Activated CD8-positive, alpha-beta memory T cell treated with anti-CD3 and anti-CD28 coated beads for 4 hours (primary cell): ENCODE measurements around the gene MAB21L2.

Experiments used
- DNase-seq, 2 donors: peaks; one replicate each; pipeline ENCODE4 v3.0.0-alpha.2; 2020; ENCODE audit warnings: low read depth in 2 of 2

MAB21L2 gene

GRCh38 chr4:150574678-150575077 lies 7.3 kb upstream of the MAB21L2 start:
- no peak for DNase-seq

- DNase-seq = no peak
Observed at GRCh38 chr4:150577796-150578195, 4.2 kb upstream of the MAB21L2 start.

- DNase-seq = no peak
Observed at GRCh38 chr4:150578745-150579501, 3.0 kb upstream of the MAB21L2 start.

GRCh38 chr4:150579551-150580234 lies 2.3 kb upstream of the MAB21L2 start:
- DNase-seq = no peak

- DNase-seq = no peak
Observed at GRCh38 chr4:150580306-150580705, 1.6 kb upstream of the MAB21L2 start.

- no peak for DNase-seq
Observed at GRCh38 chr4:150581056-150581605, 820 bp upstream of the MAB21L2 start.

- no peak for DNase-seq
Observed at GRCh38 chr4:150581641-150582051, 305 bp upstream of the MAB21L2 start.

GRCh38 chr4:150582873-150583286 lies 929 bp downstream of the MAB21L2 start:
- DNase-seq = no peak

GRCh38 chr4:150583287-150584110 lies 1.5 kb downstream of the MAB21L2 start:
- DNase-seq = no peak

GRCh38 chr4:150584111-150584915 lies 2.4 kb downstream of the MAB21L2 start:
- no peak for DNase-seq

- no peak for DNase-seq
Observed at GRCh38 chr4:150585611-150586010, 3.7 kb downstream of the MAB21L2 start.

- DNase-seq = no peak
Observed at GRCh38 chr4:150586162-150586810, 4.3 kb downstream of the MAB21L2 start.

- DNase-seq = no peak
Observed at GRCh38 chr4:150588316-150588715, 6.4 kb downstream of the MAB21L2 start.

GRCh38 chr4:150589157-150589556 lies 7.2 kb downstream of the MAB21L2 start:
- DNase-seq = no peak

GRCh38 chr4:150590631-150591030 lies 8.7 kb downstream of the MAB21L2 start:
- no peak for DNase-seq

- no peak for DNase-seq
Observed at GRCh38 chr4:150591406-150591805, 9.5 kb downstream of the MAB21L2 start.

GRCh38 chr4:150591904-150592303 lies 10.0 kb downstream of the MAB21L2 start:
- no peak for DNase-seq

- no peak for DNase-seq
Observed at GRCh38 chr4:150593996-150594395, 12.0 kb downstream of the MAB21L2 start.

- no peak for DNase-seq
Observed at GRCh38 chr4:150598909-150599308, 17.0 kb downstream of the MAB21L2 start.

- no peak for DNase-seq
Observed at GRCh38 chr4:150599547-150599946, 17.6 kb downstream of the MAB21L2 start.
